ENCODE results near the gene JPH3. TPM values are rescaled to one million over a fixed set of nuclear protein-coding genes. Genes with fewer than 3 reads are reported as not detected.

JPH3 gene
- total RNA-seq, 1 experiment from 2014 or later, result not detected

GRCh38 chr16:87688876-87689815 lies 86.8 kb downstream of the JPH3 start:
- no peak overlapping the region for H3K4me2 ChIP-seq
- H3K27ac ChIP-seq, result no peak overlapping the region
- no peak overlapping the region for H2AFZ ChIP-seq
- H4K20me1 ChIP-seq (ENCODE audit: insufficient read depth), result peaks cover 21% of the 10 kb centered on the region; the same call in 1 of the 2 replicates
- CTCF ChIA-PET, result no interaction called here
- POLR2A ChIA-PET (ENCODE audit: unreplicated experiment), result no interaction called here
- H3K9me3 ChIP-seq (ENCODE audit: insufficient read depth, low read depth), result no peaks in the 10 kb centered on the region
- H3K27me3 ChIP-seq (ENCODE audit: insufficient read depth, low read depth), result peaks cover 58% of the 10 kb centered on the region
- no peaks in the 10 kb centered on the region for H3K4me1 ChIP-seq (replicated peaks; ENCODE audit: insufficient read depth)
- TF ChIP-seq CTCF (conservative IDR thresholded peaks at IDR 0.05), result no peak
- no peak for TF ChIP-seq EZH2 (IDR thresholded peaks at IDR 0.05; ENCODE audit: low read depth)
- intact Hi-C loops (cut with micrococcal nuclease; ENCODE audit: unreplicated experiment), result no loop called here
- BruUV-seq (replicated peaks), result no TSS peak
- H3F3A ChIP-seq (ENCODE audit: insufficient read depth, low read depth), result no peaks in the 10 kb centered on the region
- no peaks in the 10 kb centered on the region for H3K9me2 ChIP-seq (ENCODE audit: insufficient read depth)
- no peak overlapping the region for H3K4me3 ChIP-seq
- DNase-seq, result no peak
- H3K36me3 ChIP-seq (ENCODE audit: low read depth), result no peaks in the 10 kb centered on the region
- H3K79me2 ChIP-seq (ENCODE audit: low read depth), result no peaks in the 10 kb centered on the region

- Histone ChIP-seq H3K9me3 (ENCODE audit: insufficient read depth, low read depth) (no peaks in the 10 kb centered on the region), H3K4me1 (replicated peaks; ENCODE audit: insufficient read depth) (no peaks in the 10 kb centered on the region)
- POLR2A ChIA-PET (ENCODE audit: unreplicated experiment), result no interaction called here
Observed at GRCh38 chr16:87689956-87690465, 87.7 kb downstream of the JPH3 start.

More at GRCh38 chr16:87689956-87690465, 87.7 kb downstream of the JPH3 start:
- H3K4me2 ChIP-seq, result no peak overlapping the region
- CTCF ChIA-PET, result no interaction called here
- intact Hi-C loops (cut with micrococcal nuclease; ENCODE audit: unreplicated experiment), result no loop called here
- no peak overlapping the region for H3K27ac ChIP-seq
- BruUV-seq (replicated peaks), result no TSS peak
- peaks cover 53% of the 10 kb centered on the region for H3K27me3 ChIP-seq (ENCODE audit: insufficient read depth, low read depth)
- peaks cover 21% of the 10 kb centered on the region; the same call in 1 of the 2 replicates for H4K20me1 ChIP-seq (ENCODE audit: insufficient read depth)
- H3K4me3 ChIP-seq, result no peak overlapping the region
- TF ChIP-seq EZH2 (IDR thresholded peaks at IDR 0.05; ENCODE audit: low read depth) (no peak), CTCF (conservative IDR thresholded peaks at IDR 0.05) (no peak)
- no peaks in the 10 kb centered on the region for H3K9me2 ChIP-seq (ENCODE audit: insufficient read depth)
- no peaks in the 10 kb centered on the region for H3K79me2 ChIP-seq (ENCODE audit: low read depth)
- DNase-seq, result no peak
- H2AFZ ChIP-seq, result no peak overlapping the region
- no peaks in the 10 kb centered on the region for H3K36me3 ChIP-seq (ENCODE audit: low read depth)
- H3F3A ChIP-seq (ENCODE audit: insufficient read depth, low read depth), result no peaks in the 10 kb centered on the region
